ENCODE data around the gene TRAPPC10.

DNA sequence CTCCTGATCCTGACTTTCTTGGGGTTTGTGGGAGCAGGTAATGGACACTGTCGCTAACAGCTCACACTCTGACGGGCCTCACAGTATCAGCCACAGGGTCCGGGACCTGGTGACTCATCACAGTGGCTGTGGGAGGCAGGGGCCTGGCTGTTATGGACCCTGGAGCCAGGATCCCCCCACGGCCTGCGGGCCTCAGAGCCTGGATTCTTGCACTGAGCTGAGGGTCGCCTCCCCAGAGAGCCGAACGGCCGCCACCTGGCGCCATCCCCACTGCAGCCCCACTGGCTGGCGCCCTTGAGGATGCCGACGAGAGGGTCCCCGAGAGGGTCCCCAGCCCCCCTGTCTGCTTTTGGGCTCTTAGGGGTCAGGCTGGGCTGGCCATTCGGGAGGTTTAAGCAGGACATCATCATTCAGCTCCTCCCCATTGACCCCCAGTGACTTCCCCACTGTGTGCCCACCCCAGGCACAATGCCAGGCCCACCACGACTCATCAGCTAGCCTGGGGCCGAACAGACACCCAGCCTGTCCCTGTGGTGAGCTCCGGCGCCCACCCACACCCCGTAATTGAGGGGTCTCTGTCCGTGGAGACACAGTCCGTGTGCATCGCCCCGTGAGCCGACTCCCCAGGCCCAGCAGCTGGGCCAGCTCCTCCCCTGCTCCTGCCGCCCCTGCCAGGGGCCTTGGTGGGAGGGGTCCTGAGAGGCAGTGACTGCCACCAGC lies 30.8 kb upstream of the TRAPPC10 start:
- TF ChIP-seq, protein P1, sequence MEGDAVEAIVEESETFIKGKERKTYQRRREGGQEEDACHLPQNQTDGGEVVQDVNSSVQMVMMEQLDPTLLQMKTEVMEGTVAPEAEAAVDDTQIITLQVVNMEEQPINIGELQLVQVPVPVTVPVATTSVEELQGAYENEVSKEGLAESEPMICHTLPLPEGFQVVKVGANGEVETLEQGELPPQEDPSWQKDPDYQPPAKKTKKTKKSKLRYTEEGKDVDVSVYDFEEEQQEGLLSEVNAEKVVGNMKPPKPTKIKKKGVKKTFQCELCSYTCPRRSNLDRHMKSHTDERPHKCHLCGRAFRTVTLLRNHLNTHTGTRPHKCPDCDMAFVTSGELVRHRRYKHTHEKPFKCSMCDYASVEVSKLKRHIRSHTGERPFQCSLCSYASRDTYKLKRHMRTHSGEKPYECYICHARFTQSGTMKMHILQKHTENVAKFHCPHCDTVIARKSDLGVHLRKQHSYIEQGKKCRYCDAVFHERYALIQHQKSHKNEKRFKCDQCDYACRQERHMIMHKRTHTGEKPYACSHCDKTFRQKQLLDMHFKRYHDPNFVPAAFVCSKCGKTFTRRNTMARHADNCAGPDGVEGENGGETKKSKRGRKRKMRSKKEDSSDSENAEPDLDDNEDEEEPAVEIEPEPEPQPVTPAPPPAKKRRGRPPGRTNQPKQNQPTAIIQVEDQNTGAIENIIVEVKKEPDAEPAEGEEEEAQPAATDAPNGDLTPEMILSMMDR (IDR thresholded peaks at IDR 0.05): no peak
- TF ChIP-seq POLR2AphosphoS5 (IDR thresholded peaks at IDR 0.05): no peak
- TF ChIP-seq POLR2A (IDR thresholded peaks at IDR 0.05): no peak
